Endodermal cell (in vitro differentiated cells): Measurements from ENCODE around the gene KCTD17. TPM values are rescaled to one million over a fixed set of nuclear protein-coding genes. Genes with fewer than 3 reads are reported as not detected.

Experiments
- DNase-seq: peaks from one replicate; pipeline ENCODE4 v3.0.0-alpha.2; 2017
- H3K27ac ChIP-seq: 2 replicates; pipeline ENCODE4 v1.5.1; 2013; ENCODE audit warnings: mild to moderate bottlenecking, low read depth, low read length, moderate library complexity
- H3K27me3 ChIP-seq: 2 replicates; pipeline ENCODE4 v1.6.1; 2013; ENCODE audit warnings: mild to moderate bottlenecking, low read length, moderate library complexity; ENCODE audit not compliant: insufficient read depth, control insufficient read depth, poor library complexity, severe bottlenecking
- H3K36me3 ChIP-seq: 2 replicates; pipeline ENCODE4 v1.7.0; 2013; ENCODE audit warnings: mild to moderate bottlenecking, low read length, moderate library complexity; ENCODE audit not compliant: control insufficient read depth, insufficient read depth
- H3K4me1 ChIP-seq: one replicate; pipeline ENCODE4 v1.7.0; 2013; ENCODE audit warnings: low read length; ENCODE audit not compliant: control insufficient read depth, insufficient read depth
- H3K4me3 ChIP-seq: 2 replicates; pipeline ENCODE4 v1.5.1; 2013; ENCODE audit warnings: mild to moderate bottlenecking, low read length, moderate library complexity
- H3K9ac ChIP-seq: 2 replicates; pipeline ENCODE4 v1.6.1; 2013; ENCODE audit warnings: mild to moderate bottlenecking, low read length, moderate library complexity; ENCODE audit not compliant: poor library complexity, severe bottlenecking; ENCODE audit errors: extremely low read depth
- H3K9me3 ChIP-seq: 2 replicates; pipeline ENCODE4 v1.6.1; 2013; ENCODE audit warnings: mild to moderate bottlenecking, low read length, moderate library complexity; ENCODE audit not compliant: control insufficient read depth
- H3K27ac Mint-ChIP-seq: 2 replicates; pipeline ENCODE4 v1.8.0; 2020; ENCODE audit warnings: mixed read lengths
- H3K27me3 Mint-ChIP-seq: 2 replicates; pipeline ENCODE4 v1.8.0; 2021; ENCODE audit warnings: mild to moderate bottlenecking, mixed read lengths; ENCODE audit not compliant: insufficient read depth
- H3K36me3 Mint-ChIP-seq: 2 replicates; pipeline ENCODE4 v1.8.0; 2020; ENCODE audit warnings: low read depth, mixed read lengths
- H3K4me1 Mint-ChIP-seq: 2 replicates; pipeline ENCODE4 v1.8.0; 2020; ENCODE audit warnings: mixed read lengths
- H3K4me3 Mint-ChIP-seq: 2 replicates; pipeline ENCODE4 v1.8.0; 2020; ENCODE audit warnings: mild to moderate bottlenecking, moderate library complexity, mixed read lengths
- H3K9me3 Mint-ChIP-seq: 2 replicates; pipeline ENCODE4 v1.8.0; 2020; ENCODE audit warnings: mild to moderate bottlenecking, mixed read lengths
- CTCF ChIP-seq: fragments of 200-600 bp; sonication (generic); conservative IDR thresholded peaks from 2 replicates; pipeline ENCODE4 v1.5.0; 2021; ENCODE audit warnings: antibody characterized with exemption, mild to moderate bottlenecking
- WGBS, 2 experiments: methylation state at CpG; one replicate each; pipeline versions ENCODE4 v1.1.5 to v1.1.7; 2013; ENCODE audit warnings: missing lambda C conversion rate in 2 of 2, mixed read lengths in 1 of 2; ENCODE audit not compliant: insufficient coverage in 1 of 2, insufficient read length in 1 of 2; 5-methylcytosine and 5-hydroxymethylcytosine counted together
- total RNA-seq, 2 donors: library from RNA; stranded (reverse); fragmentation: NEBNext Ultra II Directional in 1 of 2; extraction: Animal tissue kit (Norgen Biotek cat#: 25700) in 1 of 2; gene quantifications; 2 replicates in 1 of 2; 3 replicates in 1 of 2; pipeline ENCODE4 v1.2.1, GENCODE V29; 2021

Gene KCTD17
- total RNA-seq, 2 donors from 2014 or later, result 35.4 to 37.0 TPM

- no peaks in the 10 kb centered on the region for H3K36me3 ChIP-seq
- H3K4me3 ChIP-seq, result no peak overlapping the region
- no peak overlapping the region for H3K9ac ChIP-seq
- peaks cover 24% of the 10 kb centered on the region for H3K27me3 ChIP-seq
- H3K4me1 Mint-ChIP-seq, result peaks cover 2% of the 10 kb centered on the region
- DNase-seq, result no peak
- no peaks in the 10 kb centered on the region for H3K9me3 ChIP-seq
- H3K27me3 Mint-ChIP-seq, result peaks cover 36% of the 10 kb centered on the region
- no peak overlapping the region for H3K4me3 Mint-ChIP-seq
- no peaks in the 10 kb centered on the region for H3K4me1 ChIP-seq
- TF ChIP-seq CTCF, result no peak
- H3K27ac Mint-ChIP-seq, result no peak overlapping the region
- no peaks in the 10 kb centered on the region for H3K36me3 Mint-ChIP-seq
- no peaks in the 10 kb centered on the region for H3K9me3 Mint-ChIP-seq
- 86 to 90% methylated on average over 2 to 3 of the region's 3 CpGs for WGBS, 2 experiments
- no peak overlapping the region for H3K27ac ChIP-seq
Observed at GRCh38 chr22:37065180-37065579, 13.6 kb downstream of the KCTD17 start.

GRCh38 chr22:37065961-37066360, 14.4 kb downstream of the KCTD17 start:
- DNase-seq, result no peak
- no peak overlapping the region for H3K9ac ChIP-seq
- no peak overlapping the region for H3K27ac ChIP-seq
- H3K4me3 ChIP-seq, result no peak overlapping the region
- H3K9me3 ChIP-seq, result no peaks in the 10 kb centered on the region
- Mint-ChIP-seq H3K27ac (no peak overlapping the region), H3K27me3 (peaks cover 36% of the 10 kb centered on the region), H3K4me3 (no peak overlapping the region), H3K36me3 (no peaks in the 10 kb centered on the region), H3K4me1 (peaks cover 2% of the 10 kb centered on the region), H3K9me3 (no peaks in the 10 kb centered on the region)
- H3K4me1 ChIP-seq, result no peaks in the 10 kb centered on the region
- peaks cover 32% of the 10 kb centered on the region for H3K27me3 ChIP-seq
- no peaks in the 10 kb centered on the region for H3K36me3 ChIP-seq
- TF ChIP-seq CTCF, result no peak
- WGBS, 2 experiments, result 94 to 96% methylated on average over 8 to 9 of the region's 9 CpGs

- H3K4me3 Mint-ChIP-seq, result no peak overlapping the region
- no peaks in the 10 kb centered on the region for H3K36me3 ChIP-seq
- H3K9me3 Mint-ChIP-seq, result no peaks in the 10 kb centered on the region
- no peaks in the 10 kb centered on the region for H3K36me3 Mint-ChIP-seq
- TF ChIP-seq CTCF, result no peak
- peaks cover 41% of the 10 kb centered on the region for H3K27me3 ChIP-seq
- 85 to 90% methylated on average over 10 of the region's 10 CpGs for WGBS, 2 experiments
- H3K27me3 Mint-ChIP-seq, result peaks cover 36% of the 10 kb centered on the region
- no peaks in the 10 kb centered on the region for H3K4me1 ChIP-seq
- H3K27ac ChIP-seq, result no peak overlapping the region
- no peaks in the 10 kb centered on the region for H3K9me3 ChIP-seq
- DNase-seq, result no peak
- peaks cover 2% of the 10 kb centered on the region for H3K4me1 Mint-ChIP-seq
- no peak overlapping the region for H3K4me3 ChIP-seq
- H3K27ac Mint-ChIP-seq, result no peak overlapping the region
- no peak overlapping the region for H3K9ac ChIP-seq
Observed at GRCh38 chr22:37067428-37067827, 15.9 kb downstream of the KCTD17 start.
